ENCODE results near the gene GNG13.

- no peak for TF ChIP-seq CTCF (IDR thresholded peaks at IDR 0.05; ENCODE audit: insufficient read depth, low read length, poor library complexity, severe bottlenecking)
- TF ChIP-seq EZH2phosphoT487 (conservative IDR thresholded peaks at IDR 0.05; ENCODE audit: low read length), result no peak
Observed at GRCh38 chr16:839643-840408, 39.3 kb upstream of the GNG13 start.
